Activated CD4-positive, alpha-beta T cell treated with anti-CD3 and anti-CD28 coated beads, Interleukin-2, amount 10 ng/mL, durations not matched to agents 7 days and 5 days (primary cell): ENCODE measurements around the gene TBC1D22B. TPM values are rescaled to one million over a fixed set of nuclear protein-coding genes. Genes with fewer than 3 reads are reported as not detected.

ENCODE experiments used
- CTCF ChIA-PET: fragments of 350-600 bp; sonication (Branson Sonifier 250); formaldehyde crosslinking; loops from one replicate; lab custom pipeline; 2021; ENCODE audit warnings: antibody characterized with exemption; lab: Charles Lee
- POLR2A ChIA-PET: fragments of 350-600 bp; sonication (Branson Sonifier 250); formaldehyde crosslinking; loops from one replicate; lab custom pipeline; 2021; ENCODE audit warnings: antibody characterized with exemption; lab: Charles Lee
- DNase-seq: peaks from one replicate; pipeline ENCODE4 v3.0.0-alpha.2; 2020
- H3K27ac Mint-ChIP-seq: one replicate; pipeline ENCODE4 v1.8.0; 2021; ENCODE audit warnings: mild to moderate bottlenecking, moderate library complexity, mixed read lengths
- H3K27me3 Mint-ChIP-seq: one replicate; pipeline ENCODE4 v1.8.0; 2021; ENCODE audit warnings: mixed read lengths
- H3K36me3 Mint-ChIP-seq: one replicate; pipeline ENCODE4 v1.8.0; 2021; ENCODE audit warnings: low read depth, mixed read lengths
- H3K4me1 Mint-ChIP-seq: one replicate; pipeline ENCODE4 v1.8.0; 2021; ENCODE audit warnings: mixed read lengths
- H3K4me3 Mint-ChIP-seq: one replicate; pipeline ENCODE4 v1.8.0; 2021; ENCODE audit warnings: mild to moderate bottlenecking, moderate library complexity, mixed read lengths
- H3K9me3 Mint-ChIP-seq: one replicate; pipeline ENCODE4 v1.8.0; 2021; ENCODE audit warnings: mixed read lengths
- total RNA-seq, 2 experiments: library from RNA; stranded (reverse); gene quantifications; one replicate each; pipeline ENCODE4 v1.2.3, GENCODE V29; 2021

The TBC1D22B gene
- total RNA-seq, 2 experiments from 2014 or later = 15.3 to 16.6 TPM

GRCh38 chr6:37357860-37358259 lies 100.3 kb downstream of the TBC1D22B start:
- Mint-ChIP-seq H3K27me3 (no peaks in the 10 kb centered on the region), H3K27ac (no peak overlapping the region), H3K36me3 (peaks cover 19% of the 10 kb centered on the region), H3K4me3 (no peak overlapping the region), H3K9me3 (no peaks in the 10 kb centered on the region), H3K4me1 (peaks cover 29% of the 10 kb centered on the region)
- ChIA-PET CTCF (no interaction called here), POLR2A (interaction anchor here (0.7 kb wide), 1 partner anchor 15 kb away, joined by 3 read pairs; no protein-coding TSS in a partner anchor)
- no peak for DNase-seq

- Mint-ChIP-seq H3K36me3 (peaks cover 17% of the 10 kb centered on the region), H3K27me3 (no peaks in the 10 kb centered on the region), H3K4me1 (peaks cover 21% of the 10 kb centered on the region), H3K27ac (no peak overlapping the region), H3K4me3 (no peak overlapping the region), H3K9me3 (no peaks in the 10 kb centered on the region)
- CTCF ChIA-PET = interaction anchor here (1.2 kb wide), 1 partner anchor 265 kb away, joined by 3 read pairs; no protein-coding TSS in a partner anchor
- DNase-seq = no peak
- POLR2A ChIA-PET = no interaction called here
Measured at GRCh38 chr6:37359039-37359438, 101.5 kb downstream of the TBC1D22B start.

- ChIA-PET POLR2A (no interaction called here), CTCF (interaction anchor here (0.6 to 1.6 kb wide), 3 partner anchors 20 to 1181 kb away, joined by 3 to 4 read pairs (median 4); no protein-coding TSS in a partner anchor)
- Mint-ChIP-seq H3K27ac (no peak overlapping the region), H3K4me1 (peaks cover 4% of the 10 kb centered on the region), H3K4me3 (no peak overlapping the region), H3K36me3 (peaks cover 18% of the 10 kb centered on the region), H3K9me3 (no peaks in the 10 kb centered on the region), H3K27me3 (no peaks in the 10 kb centered on the region)
- DNase-seq = no peak
Measured at GRCh38 chr6:37362101-37362828, 104.7 kb downstream of the TBC1D22B start.

GRCh38 chr6:37365791-37366190 lies 108.2 kb downstream of the TBC1D22B start:
- DNase-seq = no peak
- POLR2A ChIA-PET = no interaction called here
- Mint-ChIP-seq H3K36me3 (peaks cover 37% of the 10 kb centered on the region), H3K27me3 (no peaks in the 10 kb centered on the region), H3K4me1 (peaks cover 6% of the 10 kb centered on the region), H3K4me3 (no peak overlapping the region), H3K9me3 (no peaks in the 10 kb centered on the region), H3K27ac (no peak overlapping the region)
- CTCF ChIA-PET = interaction anchor here (0.7 to 1.4 kb wide), 4 partner anchors 16 to 297 kb away, joined by 3 to 4 read pairs (median 3); no protein-coding TSS in a partner anchor

- H3K27me3 Mint-ChIP-seq = no peaks in the 10 kb centered on the region
- peaks cover 6% of the 10 kb centered on the region for H3K4me1 Mint-ChIP-seq
- CTCF ChIA-PET = interaction anchor here (1.3 to 1.4 kb wide), 2 partner anchors 15 to 17 kb away, joined by 3 read pairs; no protein-coding TSS in a partner anchor
- peaks cover 33% of the 10 kb centered on the region for H3K36me3 Mint-ChIP-seq
- POLR2A ChIA-PET = no interaction called here
- H3K4me3 Mint-ChIP-seq = no peak overlapping the region
- no peak overlapping the region for H3K27ac Mint-ChIP-seq
- H3K9me3 Mint-ChIP-seq = no peaks in the 10 kb centered on the region
- no peak for DNase-seq
Measured at GRCh38 chr6:37366910-37367309, 109.3 kb downstream of the TBC1D22B start.

GRCh38 chr6:37368961-37369320 lies 111.4 kb downstream of the TBC1D22B start:
- Mint-ChIP-seq H3K27ac (peak overlapping the region; percentile 26), H3K27me3 (no peaks in the 10 kb centered on the region), H3K4me1 (peaks cover 6% of the 10 kb centered on the region), H3K9me3 (no peaks in the 10 kb centered on the region), H3K4me3 (no peak overlapping the region), H3K36me3 (peaks cover 37% of the 10 kb centered on the region)
- POLR2A ChIA-PET = no interaction called here
- DNase-seq = no peak
- CTCF ChIA-PET = interaction anchor here (1.2 to 1.4 kb wide), 2 partner anchors 11 to 351 kb away, joined by 3 read pairs; no protein-coding TSS in a partner anchor

- peaks cover 6% of the 10 kb centered on the region for H3K4me1 Mint-ChIP-seq
- peaks cover 36% of the 10 kb centered on the region for H3K36me3 Mint-ChIP-seq
- H3K4me3 Mint-ChIP-seq = no peak overlapping the region
- POLR2A ChIA-PET = no interaction called here
- no peak for DNase-seq
- peak overlapping the region; percentile 26 for H3K27ac Mint-ChIP-seq
- no peaks in the 10 kb centered on the region for H3K27me3 Mint-ChIP-seq
- H3K9me3 Mint-ChIP-seq = no peaks in the 10 kb centered on the region
- CTCF ChIA-PET = interaction anchor here (0.6 to 1.4 kb wide), 5 partner anchors 11 to 351 kb away, joined by 3 read pairs; no protein-coding TSS in a partner anchor
Measured at GRCh38 chr6:37369321-37370201, 112.0 kb downstream of the TBC1D22B start.

GRCh38 chr6:37371154-37372083 lies 113.8 kb downstream of the TBC1D22B start:
- Mint-ChIP-seq H3K27me3 (no peaks in the 10 kb centered on the region), H3K9me3 (no peaks in the 10 kb centered on the region), H3K27ac (no peak overlapping the region), H3K4me1 (peaks cover 6% of the 10 kb centered on the region), H3K36me3 (peaks cover 39% of the 10 kb centered on the region), H3K4me3 (no peak overlapping the region)
- ChIA-PET CTCF (interaction anchor here (1.6 kb wide), 1 partner anchor 10 kb away, joined by 5 read pairs; no protein-coding TSS in a partner anchor), POLR2A (no interaction called here)
- DNase-seq = no peak

- ChIA-PET CTCF (interaction anchor here (1.6 kb wide), 1 partner anchor 9 kb away, joined by 5 read pairs; no protein-coding TSS in a partner anchor), POLR2A (no interaction called here)
- Mint-ChIP-seq H3K27me3 (no peaks in the 10 kb centered on the region), H3K4me1 (peaks cover 6% of the 10 kb centered on the region), H3K27ac (no peak overlapping the region), H3K9me3 (no peaks in the 10 kb centered on the region), H3K4me3 (no peak overlapping the region), H3K36me3 (peaks cover 39% of the 10 kb centered on the region)
- no peak for DNase-seq
Measured at GRCh38 chr6:37372116-37372515, 114.5 kb downstream of the TBC1D22B start.

GRCh38 chr6:37373822-37374471 lies 116.4 kb downstream of the TBC1D22B start:
- ChIA-PET CTCF (no interaction called here), POLR2A (interaction anchor here (0.6 kb wide), 1 partner anchor 9 kb away, joined by 3 read pairs; no protein-coding TSS in a partner anchor)
- Mint-ChIP-seq H3K4me1 (peaks cover 4% of the 10 kb centered on the region), H3K27me3 (no peaks in the 10 kb centered on the region), H3K4me3 (no peak overlapping the region), H3K27ac (no peak overlapping the region), H3K36me3 (peaks cover 42% of the 10 kb centered on the region), H3K9me3 (no peaks in the 10 kb centered on the region)
- no peak for DNase-seq

GRCh38 chr6:37375376-37375775 lies 117.8 kb downstream of the TBC1D22B start:
- Mint-ChIP-seq H3K36me3 (peaks cover 32% of the 10 kb centered on the region), H3K4me1 (no peaks in the 10 kb centered on the region), H3K27ac (no peak overlapping the region), H3K27me3 (no peaks in the 10 kb centered on the region), H3K4me3 (no peak overlapping the region), H3K9me3 (no peaks in the 10 kb centered on the region)
- CTCF ChIA-PET = no interaction called here
- no peak for DNase-seq
- POLR2A ChIA-PET = no interaction called here
